Brain microvascular endothelial cell (primary cell): Measurements from ENCODE around the gene MEN1.
"Not testable (repeated sequence)": the region's sequence is repeated elsewhere in the genome, so short reads cannot be mapped to it uniquely, and the experiment has no call there.

ENCODE experiments used
- DNase-seq: peaks from one replicate; pipeline ENCODE4 v3.0.0-alpha.2; 2020
- H3K27ac ChIP-seq: fragments of 250-450 bp; sonication (Bioruptor Pico); 2 replicates; pipeline ENCODE4 v1.5.1; 2020; ENCODE audit warnings: mild to moderate bottlenecking, moderate library complexity
- H3K27me3 ChIP-seq: fragments of 250-450 bp; sonication (Bioruptor Pico); replicated peaks from 2 replicates; pipeline ENCODE4 v1.5.1; 2020; ENCODE audit warnings: mild to moderate bottlenecking
- H3K36me3 ChIP-seq: fragments of 250-450 bp; sonication (Bioruptor Pico); replicated peaks from 2 replicates; pipeline ENCODE4 v1.5.1; 2020; ENCODE audit warnings: mild to moderate bottlenecking
- H3K4me3 ChIP-seq: 2 replicates; pipeline ENCODE4 v1.5.1; 2011; ENCODE audit warnings: low read depth, mild to moderate bottlenecking, control low read depth, low read length, moderate library complexity
- CTCF ChIP-seq: IDR thresholded peaks from 2 replicates; pipeline ENCODE4 v1.5.1; 2011; ENCODE audit warnings: low read depth, mild to moderate bottlenecking, moderate library complexity, low read length, control low read depth, inconsistent platforms; ENCODE audit errors: missing control alignments
- in situ Hi-C: cut with HindIII; loops from 2 replicates; pipeline ENCODE4 v1.10.0; 2017; ENCODE audit warnings: low sequenced_read_pairs, low pct_ligation_motif_present

MEN1 gene

GRCh38 chr11:64846998-64847666 is 36.8 kb upstream of the MEN1 start:
- peak; percentile 75 for DNase-seq
- TF ChIP-seq CTCF = peak; percentile 93
- H3K27me3 ChIP-seq = no peaks in the 10 kb centered on the region
- no peak overlapping the region for H3K4me3 ChIP-seq
- in situ Hi-C loops = loop anchor here (5.0 kb wide), 1 partner anchor 45 kb away; no protein-coding TSS in a partner anchor
- no peaks in the 10 kb centered on the region for H3K36me3 ChIP-seq
- no peak overlapping the region for H3K27ac ChIP-seq

GRCh38 chr11:64845776-64846129 is 35.4 kb upstream of the MEN1 start:
- H3K27me3 ChIP-seq, DNase-seq, H3K36me3 ChIP-seq, H3K27ac ChIP-seq, H3K4me3 ChIP-seq: not testable (repeated sequence)
- in situ Hi-C loops = loop anchor here (5.0 kb wide), 1 partner anchor 47 kb away; no protein-coding TSS in a partner anchor

- no peak for TF ChIP-seq CTCF
- in situ Hi-C loops = loop anchor here (5.0 kb wide), 1 partner anchor 47 kb away; no protein-coding TSS in a partner anchor
- DNase-seq = no peak
- Histone ChIP-seq H3K27me3 (no peaks in the 10 kb centered on the region), H3K4me3 (peak overlapping the region; percentile 40), H3K27ac (no peak overlapping the region), H3K36me3 (no peaks in the 10 kb centered on the region)
Observed at GRCh38 chr11:64845129-64845775, 34.9 kb upstream of the MEN1 start.

- Histone ChIP-seq H3K27me3 (no peaks in the 10 kb centered on the region), H3K4me3 (peak within 1 kb of the TSS; percentile 40), H3K36me3 (no peaks in the 10 kb centered on the region), H3K27ac (no peak within 1 kb of the TSS)
- DNase-seq = peak; percentile 37
- in situ Hi-C loops = loop anchor here (5.0 kb wide), 1 partner anchor 48 kb away; no protein-coding TSS in a partner anchor
- peak; percentile 65 for TF ChIP-seq CTCF
Observed at GRCh38 chr11:64844330-64845128, 34.2 kb upstream of the MEN1 start, which contains the start of gene CDC42BPG. Gene CDC42BPG (minus strand): TSS chr11:64844653. CDS start chr11:64844569, 84 bp downstream.

GRCh38 chr11:64843686-64844329 is 33.5 kb upstream of the MEN1 start:
- in situ Hi-C loops = no loop called here
- H3K36me3 ChIP-seq = no peaks in the 10 kb centered on the region
- TF ChIP-seq CTCF = no peak
- no peaks in the 10 kb centered on the region for H3K27me3 ChIP-seq
- no peak overlapping the region for H3K27ac ChIP-seq
- H3K4me3 ChIP-seq = peak overlapping the region; percentile 20
- DNase-seq = no peak
